ENCODE data around the gene SSNA1.

SSNA1 gene

DNA sequence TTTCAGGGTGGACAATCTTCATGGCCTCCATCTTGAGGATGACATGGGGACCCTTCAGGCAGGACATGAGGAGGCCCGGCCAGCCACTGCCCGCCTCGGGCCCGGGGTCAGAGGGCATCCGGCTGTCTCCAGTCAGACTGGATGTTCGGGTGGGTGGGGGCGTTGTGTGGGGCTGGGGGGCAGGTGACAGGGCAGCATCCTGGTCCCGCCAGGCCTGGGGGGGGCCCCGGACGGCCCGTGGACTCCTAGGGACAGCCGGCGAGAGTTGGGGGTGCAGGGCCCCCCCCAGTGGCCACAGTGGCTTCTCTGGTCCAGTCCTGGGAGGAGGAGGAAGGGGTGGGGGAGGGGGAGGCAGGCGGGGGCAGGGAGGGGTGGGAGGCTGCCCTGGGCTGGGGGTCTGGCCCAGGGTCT lies 32.6 kb downstream of the SSNA1 start:
- TF ChIP-seq, protein P1, sequence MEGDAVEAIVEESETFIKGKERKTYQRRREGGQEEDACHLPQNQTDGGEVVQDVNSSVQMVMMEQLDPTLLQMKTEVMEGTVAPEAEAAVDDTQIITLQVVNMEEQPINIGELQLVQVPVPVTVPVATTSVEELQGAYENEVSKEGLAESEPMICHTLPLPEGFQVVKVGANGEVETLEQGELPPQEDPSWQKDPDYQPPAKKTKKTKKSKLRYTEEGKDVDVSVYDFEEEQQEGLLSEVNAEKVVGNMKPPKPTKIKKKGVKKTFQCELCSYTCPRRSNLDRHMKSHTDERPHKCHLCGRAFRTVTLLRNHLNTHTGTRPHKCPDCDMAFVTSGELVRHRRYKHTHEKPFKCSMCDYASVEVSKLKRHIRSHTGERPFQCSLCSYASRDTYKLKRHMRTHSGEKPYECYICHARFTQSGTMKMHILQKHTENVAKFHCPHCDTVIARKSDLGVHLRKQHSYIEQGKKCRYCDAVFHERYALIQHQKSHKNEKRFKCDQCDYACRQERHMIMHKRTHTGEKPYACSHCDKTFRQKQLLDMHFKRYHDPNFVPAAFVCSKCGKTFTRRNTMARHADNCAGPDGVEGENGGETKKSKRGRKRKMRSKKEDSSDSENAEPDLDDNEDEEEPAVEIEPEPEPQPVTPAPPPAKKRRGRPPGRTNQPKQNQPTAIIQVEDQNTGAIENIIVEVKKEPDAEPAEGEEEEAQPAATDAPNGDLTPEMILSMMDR (IDR thresholded peaks at IDR 0.05; ENCODE audit: insufficient read depth, low read length, poor library complexity, severe bottlenecking), result no peak
- peak overlapping the region; percentile 55 for H3K4me3 ChIP-seq (replicated peaks; ENCODE audit: low read depth, low read length)
- no peak for DNase-seq (ENCODE audit: extremely low read depth, insufficient read length)
- H3K36me3 ChIP-seq (ENCODE audit: control insufficient read depth, insufficient read depth, low read length), result peaks cover 3% of the 10 kb centered on the region
- H3K27me3 ChIP-seq (replicated peaks; ENCODE audit: control insufficient read depth, insufficient read depth, low read length), result no peaks in the 10 kb centered on the region

DNA sequence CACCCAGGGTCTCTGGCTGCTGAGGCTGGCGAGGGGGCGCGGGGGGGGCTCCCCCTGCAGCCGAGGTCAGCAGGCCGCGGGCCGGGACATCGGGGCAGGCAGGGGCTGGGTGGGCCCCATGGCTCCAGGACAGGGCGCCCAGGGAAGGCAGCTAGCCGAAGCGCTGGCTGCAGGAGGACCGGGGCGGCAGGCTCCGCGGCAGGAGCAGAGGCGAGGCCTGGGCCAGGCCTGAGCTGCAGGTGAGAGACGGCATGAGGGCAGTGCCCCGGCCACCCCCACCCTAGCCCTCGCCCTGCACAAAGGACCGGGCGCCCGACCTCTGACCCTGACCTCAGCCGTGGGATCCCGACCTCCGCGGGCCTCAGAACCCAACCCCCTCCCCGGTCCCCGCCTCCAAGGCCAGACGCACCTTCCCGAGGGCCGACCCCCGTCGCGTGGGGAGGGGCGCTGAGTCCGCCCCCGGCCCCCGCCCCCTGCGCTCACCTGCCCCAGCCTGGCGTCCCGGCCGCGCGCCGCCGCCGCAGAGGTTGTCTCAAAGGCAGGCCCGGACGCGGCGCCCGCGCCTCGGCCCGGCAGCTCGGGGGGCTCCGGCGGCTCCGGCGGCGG lies 33.1 kb downstream of the SSNA1 start:
- H3K27me3 ChIP-seq (replicated peaks; ENCODE audit: control insufficient read depth, insufficient read depth, low read length), result no peaks in the 10 kb centered on the region
- TF ChIP-seq, protein P1 (IDR thresholded peaks at IDR 0.05; ENCODE audit: insufficient read depth, low read length, poor library complexity, severe bottlenecking), result no peak
- peak overlapping the region; percentile 55 for H3K4me3 ChIP-seq (replicated peaks; ENCODE audit: low read depth, low read length)
- peaks cover 2% of the 10 kb centered on the region; the same call in 1 of the 2 replicates for H3K36me3 ChIP-seq (ENCODE audit: control insufficient read depth, insufficient read depth, low read length)
- DNase-seq (ENCODE audit: extremely low read depth, insufficient read length), result no peak

DNA sequence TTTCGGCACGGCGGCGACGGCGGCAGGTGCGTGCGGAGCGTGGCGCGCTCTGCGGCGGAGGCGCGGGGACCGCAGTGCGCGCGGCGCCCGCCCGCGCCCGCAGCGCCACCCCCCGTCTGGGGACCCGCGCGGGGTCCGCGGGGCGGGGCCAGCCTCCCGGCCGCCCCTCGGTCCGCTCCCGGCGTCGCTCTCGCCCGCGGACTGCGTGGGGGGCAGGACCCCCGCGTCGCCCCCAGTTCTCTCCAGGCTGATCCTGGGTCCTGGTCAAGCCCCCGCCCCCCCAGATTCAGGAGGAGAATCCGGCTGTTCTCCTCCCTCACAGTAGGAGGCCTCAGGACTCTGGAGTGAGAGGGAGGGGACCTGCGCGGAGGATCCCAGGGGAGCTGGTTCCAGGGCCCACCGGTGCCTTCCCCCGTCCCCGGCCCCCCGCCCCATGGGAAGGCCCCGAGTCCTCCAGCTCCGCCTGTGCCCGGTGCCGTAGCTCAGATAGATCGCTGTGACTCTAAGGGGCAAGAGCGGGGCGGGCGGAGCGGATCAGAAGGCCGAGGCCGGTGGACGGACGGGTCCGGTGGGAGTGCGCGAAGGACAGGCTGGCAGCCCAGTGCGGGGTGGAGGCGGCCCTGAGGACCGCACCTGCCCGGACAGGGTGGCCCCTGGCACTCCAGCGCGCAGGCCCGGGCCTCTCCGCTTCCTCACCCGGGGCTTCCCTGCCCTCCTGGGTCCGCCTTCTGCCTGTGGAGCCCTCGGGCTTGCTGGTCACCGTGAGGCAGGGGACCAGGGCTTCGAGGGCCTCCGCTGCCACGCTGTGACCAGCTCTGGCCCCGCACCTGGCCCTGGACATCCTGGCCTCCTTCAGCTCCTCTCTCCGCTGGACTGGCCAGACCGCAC lies 34.0 kb downstream of the SSNA1 start, which contains the start of gene RNF208:
Gene RNF208 (minus strand): TSS at position 51 of the 888 bp plus-strand sequence. CDS start 1,028 bp downstream, outside the sequence.
- no peak for DNase-seq (ENCODE audit: extremely low read depth, insufficient read length)
- Histone ChIP-seq H3K27me3 (replicated peaks; ENCODE audit: control insufficient read depth, insufficient read depth, low read length) (no peaks in the 10 kb centered on the region), H3K4me3 (replicated peaks; ENCODE audit: low read depth, low read length) (peak within 1 kb of the TSS; percentile 63), H3K36me3 (ENCODE audit: control insufficient read depth, insufficient read depth, low read length) (no peaks in the 10 kb centered on the region; the same call in 1 of the 2 replicates)
- TF ChIP-seq, protein P1 (IDR thresholded peaks at IDR 0.05; ENCODE audit: insufficient read depth, low read length, poor library complexity, severe bottlenecking), result no peak

DNA sequence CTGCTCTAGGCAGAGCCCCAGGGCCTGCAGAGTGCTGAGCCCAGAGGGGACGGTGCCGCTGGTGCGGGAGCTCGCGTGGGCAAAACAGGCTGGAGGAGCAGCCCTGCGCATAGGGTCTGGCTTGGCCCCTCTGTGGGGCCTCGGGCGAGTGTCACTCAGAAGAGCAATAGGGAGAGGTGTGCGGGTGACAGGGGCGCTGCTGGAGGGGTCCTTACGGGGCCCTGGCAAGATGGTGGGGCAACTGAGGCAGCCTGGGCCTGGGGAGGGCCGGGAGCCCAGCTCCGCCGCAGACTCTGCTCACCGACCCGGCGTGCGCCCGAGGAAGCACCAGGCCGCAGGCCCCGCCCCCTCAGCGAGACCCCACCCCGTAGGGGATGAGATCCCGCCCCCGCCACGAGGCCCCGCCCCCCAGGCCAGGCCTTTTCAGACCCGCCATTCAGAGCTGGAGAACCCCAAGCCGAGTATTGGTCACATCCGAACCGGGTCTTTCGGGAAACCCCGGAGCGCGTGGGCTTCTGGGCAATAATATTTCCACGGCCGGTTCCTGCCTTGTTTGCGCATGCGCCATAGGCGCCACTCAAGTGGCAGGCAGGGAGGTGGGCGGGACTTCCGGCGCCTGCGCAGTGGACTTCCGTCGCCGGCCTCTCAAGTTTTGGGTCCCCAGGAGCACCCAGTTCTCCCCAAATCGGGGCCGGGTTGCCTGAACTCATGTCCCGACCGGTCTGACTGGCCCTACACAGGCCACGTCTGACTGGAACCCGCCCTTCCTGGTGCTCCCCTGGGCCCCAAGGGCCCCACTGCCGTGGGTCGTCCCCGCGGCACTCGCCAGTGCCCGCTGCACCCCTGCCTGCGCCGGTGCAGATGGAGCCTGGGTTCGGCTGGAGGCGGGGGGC lies 34.8 kb downstream of the SSNA1 start:
- TF ChIP-seq, protein P1 (IDR thresholded peaks at IDR 0.05; ENCODE audit: insufficient read depth, low read length, poor library complexity, severe bottlenecking), result no peak
- DNase-seq (ENCODE audit: extremely low read depth, insufficient read length), result peak; percentile 96
- peak overlapping the region; percentile 84 for H3K4me3 ChIP-seq (replicated peaks; ENCODE audit: low read depth, low read length)
- H3K27me3 ChIP-seq (replicated peaks; ENCODE audit: control insufficient read depth, insufficient read depth, low read length), result no peaks in the 10 kb centered on the region
- H3K36me3 ChIP-seq (ENCODE audit: control insufficient read depth, insufficient read depth, low read length), result no peaks in the 10 kb centered on the region; the same call in 1 of the 2 replicates
